Activated CD8-positive, alpha-beta T cell treated with anti-CD3 and anti-CD28 coated beads, Interleukin-2, amount 10 ng/mL, durations not matched to agents 7 days and 5 days (primary cell): ENCODE measurements around the gene RAB7A. TPM values are rescaled to one million over a fixed set of nuclear protein-coding genes. Genes with fewer than 3 reads are reported as not detected.
"Not testable (repeated sequence)": the region's sequence is repeated elsewhere in the genome, so short reads cannot be mapped to it uniquely, and the experiment has no call there.

ENCODE experiments used
- ATAC-seq: fragments of 150-1000 bp; cut with Tn5 transposase; one replicate; pipeline ENCODE4 v1.10.0; 2021; ENCODE audit warnings: moderate library complexity
- CTCF ChIA-PET: fragments of 350-600 bp; sonication (Branson Sonifier 250); formaldehyde crosslinking; loops from one replicate; lab custom pipeline; 2021; ENCODE audit warnings: antibody characterized with exemption; lab: Charles Lee
- POLR2A ChIA-PET: fragments of 350-600 bp; sonication (Branson Sonifier 250); formaldehyde crosslinking; loops from one replicate; lab custom pipeline; 2021; ENCODE audit warnings: antibody characterized with exemption; lab: Charles Lee
- DNase-seq: peaks from one replicate; pipeline ENCODE4 v3.0.0-alpha.2; 2020
- H3K27ac Mint-ChIP-seq: one replicate; pipeline ENCODE4 v1.8.0; 2021; ENCODE audit warnings: mild to moderate bottlenecking, mixed read lengths
- H3K27me3 Mint-ChIP-seq: one replicate; pipeline ENCODE4 v1.8.0; 2021; ENCODE audit warnings: low read depth, mixed read lengths
- H3K36me3 Mint-ChIP-seq: one replicate; pipeline ENCODE4 v1.8.0; 2021; ENCODE audit warnings: low read depth, mixed read lengths
- H3K4me1 Mint-ChIP-seq: one replicate; pipeline ENCODE4 v1.8.0; 2021; ENCODE audit warnings: low read depth, mixed read lengths
- H3K4me3 Mint-ChIP-seq: one replicate; pipeline ENCODE4 v1.8.0; 2021; ENCODE audit warnings: mild to moderate bottlenecking, mixed read lengths
- H3K9me3 Mint-ChIP-seq: one replicate; pipeline ENCODE4 v1.8.0; 2022; ENCODE audit warnings: mixed read lengths; ENCODE audit not compliant: insufficient read depth
- total RNA-seq, 2 experiments: library from RNA; stranded (reverse); gene quantifications; one replicate each; pipeline ENCODE4 v1.2.3, GENCODE V29; 2021

RAB7A gene
- total RNA-seq, 2 experiments from 2014 or later: 256 to 269 TPM

DNA sequence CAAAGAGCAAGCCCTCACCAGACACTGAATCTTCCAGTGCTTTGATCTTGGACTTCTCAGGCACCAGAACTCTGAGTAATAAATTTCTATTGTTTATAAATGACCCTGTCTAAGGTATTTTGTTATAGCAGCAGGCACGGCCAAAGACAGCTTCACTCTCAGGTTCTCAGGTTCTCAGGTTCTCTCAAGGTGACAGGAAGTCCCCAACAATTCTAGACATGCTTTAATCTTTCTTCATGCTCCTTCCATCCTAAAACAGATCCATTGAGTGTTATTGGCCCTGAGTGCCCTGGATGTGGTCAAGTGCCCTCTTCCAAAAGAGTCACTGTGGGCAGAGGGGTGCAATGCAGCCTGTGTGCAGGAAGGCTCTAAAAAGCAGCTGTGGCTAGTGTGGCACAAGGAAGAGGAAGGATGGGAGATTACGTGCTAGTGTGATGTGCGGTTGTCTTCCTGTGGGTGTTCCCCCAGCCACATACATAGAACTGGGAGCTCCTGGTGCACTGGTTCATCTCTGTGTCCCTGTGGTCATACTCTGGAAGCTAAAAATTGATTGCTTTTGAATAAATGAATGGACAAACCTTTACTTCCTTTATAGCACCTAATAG, 11.0 kb upstream of the RAB7A start:
- DNase-seq (peak; percentile 55), ATAC-seq (peak; percentile 88)
- CTCF ChIA-PET: interaction anchor here (0.8 to 2.3 kb wide), 7 partner anchors 10 to 85 kb away, joined by 3 to 8 read pairs (median 4); no protein-coding TSS in a partner anchor
- Mint-ChIP-seq H3K27ac (peak overlapping the region; percentile 89), H3K4me3 (peak overlapping the region; percentile 36), H3K4me1 (peaks cover 26% of the 10 kb centered on the region), H3K27me3 (no peaks in the 10 kb centered on the region), H3K36me3 (no peaks in the 10 kb centered on the region), H3K9me3 (no peaks in the 10 kb centered on the region)
- POLR2A ChIA-PET: interaction anchor here (0.6 to 1.4 kb wide), 5 partner anchors 12 to 600 kb away, joined by 3 to 4 read pairs (median 3); no protein-coding TSS in a partner anchor

GRCh38 chr3:128718892-128719291, 7.1 kb upstream of the RAB7A start:
- Mint-ChIP-seq H3K27me3 (peaks cover 12% of the 10 kb centered on the region), H3K4me1 (peaks cover 26% of the 10 kb centered on the region)
- DNase-seq, H3K4me3 Mint-ChIP-seq, H3K9me3 Mint-ChIP-seq, H3K36me3 Mint-ChIP-seq, H3K27ac Mint-ChIP-seq, ATAC-seq, POLR2A ChIA-PET: not testable (repeated sequence)
- CTCF ChIA-PET: interaction anchor here (1.1 kb wide), 1 partner anchor 38 kb away, joined by 5 read pairs; no protein-coding TSS in a partner anchor

- Mint-ChIP-seq H3K9me3 (no peaks in the 10 kb centered on the region), H3K36me3 (no peaks in the 10 kb centered on the region), H3K27ac (no peak overlapping the region), H3K4me3 (no peak overlapping the region), H3K27me3 (peaks cover 12% of the 10 kb centered on the region), H3K4me1 (peaks cover 26% of the 10 kb centered on the region)
- ChIA-PET POLR2A (no interaction called here), CTCF (interaction anchor here (0.7 kb wide), 1 partner anchor 40 kb away, joined by 4 read pairs; no protein-coding TSS in a partner anchor)
- ATAC-seq (no peak), DNase-seq (no peak)
These were observed 5.1 kb upstream of the RAB7A start for GRCh38 chr3:128720891-128721290.

- ChIA-PET POLR2A (interaction anchor here (0.8 kb wide), 1 partner anchor 65 kb away, joined by 3 read pairs; no protein-coding TSS in a partner anchor), CTCF (interaction anchor here (5.2 kb wide), 1 partner anchor 43 kb away, joined by 47 read pairs; no protein-coding TSS in a partner anchor)
- peaks cover 31% of the 10 kb centered on the region for H3K4me1 Mint-ChIP-seq
- ATAC-seq (no peak), DNase-seq (no peak)
- no peak overlapping the region for H3K27ac Mint-ChIP-seq
- H3K4me3 Mint-ChIP-seq: no peak overlapping the region
- peaks cover 12% of the 10 kb centered on the region for H3K27me3 Mint-ChIP-seq
- peaks cover 12% of the 10 kb centered on the region for H3K36me3 Mint-ChIP-seq
- no peaks in the 10 kb centered on the region for H3K9me3 Mint-ChIP-seq
These were observed 2.5 kb upstream of the RAB7A start for GRCh38 chr3:128723477-128723876.

DNA sequence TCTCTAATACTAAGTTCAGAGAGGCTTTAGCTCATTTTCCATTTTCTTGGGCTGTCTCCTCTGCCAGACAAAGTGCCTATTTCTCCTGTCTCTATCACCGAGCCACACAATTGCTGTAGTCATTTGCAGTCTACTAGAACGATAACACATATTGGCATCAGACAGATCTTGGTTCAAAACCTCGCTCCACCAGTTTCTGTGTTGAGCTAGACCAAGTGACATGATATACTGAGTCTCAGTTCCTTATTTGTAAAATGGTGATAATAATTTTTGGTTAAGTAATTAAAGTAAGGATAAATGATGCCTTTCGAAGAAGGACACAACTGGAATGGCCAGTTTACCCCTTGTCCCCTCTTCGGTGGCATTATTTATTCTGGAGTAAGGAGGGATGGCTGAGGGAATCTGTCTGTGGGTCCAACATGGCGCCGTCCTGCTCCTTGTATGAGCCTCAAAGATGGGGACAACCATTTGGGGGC, 398 bp upstream of the RAB7A start:
- ChIA-PET POLR2A (interaction anchor here (1.1 to 3.9 kb wide), 4 partner anchors 8 to 63 kb away, joined by 4 to 19 read pairs (median 6); no protein-coding TSS in a partner anchor), CTCF (interaction anchor here (0.8 to 5.2 kb wide), 9 partner anchors 10 to 120 kb away, joined by 3 to 47 read pairs (median 4); no protein-coding TSS in a partner anchor)
- Mint-ChIP-seq H3K9me3 (no peaks in the 10 kb centered on the region), H3K27ac (peak overlapping the region; percentile 91), H3K4me3 (peak overlapping the region; percentile 86), H3K27me3 (peaks cover 9% of the 10 kb centered on the region), H3K36me3 (peaks cover 21% of the 10 kb centered on the region), H3K4me1 (peaks cover 43% of the 10 kb centered on the region)
- no peak for DNase-seq
- ATAC-seq: no peak

- ChIA-PET POLR2A (interaction anchor here (0.6 to 3.9 kb wide), 7 partner anchors 11 to 61 kb away, joined by 3 to 19 read pairs (median 3); no protein-coding TSS in a partner anchor), CTCF (interaction anchor here (0.7 to 5.2 kb wide), 7 partner anchors 11 to 73 kb away, joined by 3 to 47 read pairs (median 4); no protein-coding TSS in a partner anchor)
- ATAC-seq (no peak), DNase-seq (no peak)
- Mint-ChIP-seq H3K4me3 (peak overlapping the region; percentile 86), H3K36me3 (peaks cover 28% of the 10 kb centered on the region), H3K27ac (peak overlapping the region; percentile 87), H3K27me3 (peaks cover 1% of the 10 kb centered on the region), H3K4me1 (peaks cover 52% of the 10 kb centered on the region), H3K9me3 (no peaks in the 10 kb centered on the region)
These were observed 1.1 kb downstream of the RAB7A start for GRCh38 chr3:128727059-128727458.

DNA sequence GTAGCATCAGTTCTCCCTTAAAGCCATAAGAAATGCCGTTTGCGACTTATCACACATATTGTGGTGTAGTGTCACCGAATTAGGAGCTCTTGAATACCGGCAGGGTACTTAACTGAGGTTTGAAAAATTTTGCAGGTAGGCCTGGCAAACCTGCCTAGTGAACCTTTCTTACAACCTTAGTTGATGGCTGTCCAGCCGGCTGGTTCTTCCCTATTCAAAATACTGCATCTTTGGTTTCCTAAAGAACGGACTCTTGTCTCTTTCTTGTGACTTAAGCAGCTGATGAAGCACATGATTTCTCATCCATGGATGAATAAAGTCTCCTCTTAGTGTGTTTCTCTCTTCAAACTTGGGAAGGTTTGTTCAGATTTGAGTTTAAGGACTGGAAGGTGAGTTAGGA, 1.5 kb downstream of the RAB7A start:
- no peak for ATAC-seq
- Mint-ChIP-seq H3K27ac (peak overlapping the region; percentile 87), H3K36me3 (peaks cover 31% of the 10 kb centered on the region), H3K27me3 (peaks cover 1% of the 10 kb centered on the region), H3K4me3 (peak overlapping the region; percentile 86), H3K9me3 (no peaks in the 10 kb centered on the region), H3K4me1 (peaks cover 55% of the 10 kb centered on the region)
- DNase-seq: no peak
- ChIA-PET CTCF (interaction anchor here (0.7 to 5.2 kb wide), 7 partner anchors 10 to 72 kb away, joined by 3 to 47 read pairs (median 4); no protein-coding TSS in a partner anchor), POLR2A (interaction anchor here (0.6 to 3.9 kb wide), 7 partner anchors 10 to 60 kb away, joined by 3 to 19 read pairs (median 3); no protein-coding TSS in a partner anchor)

GRCh38 chr3:128727996-128728395, 2.0 kb downstream of the RAB7A start:
- peaks cover 60% of the 10 kb centered on the region for H3K4me1 Mint-ChIP-seq
- ChIA-PET CTCF (interaction anchor here (0.7 to 5.2 kb wide), 6 partner anchors 10 to 72 kb away, joined by 3 to 47 read pairs (median 4); no protein-coding TSS in a partner anchor), POLR2A (interaction anchor here (0.6 to 3.9 kb wide), 6 partner anchors 10 to 60 kb away, joined by 3 to 19 read pairs (median 4); no protein-coding TSS in a partner anchor)
- H3K27ac Mint-ChIP-seq: no peak overlapping the region
- H3K36me3 Mint-ChIP-seq: peaks cover 34% of the 10 kb centered on the region
- H3K9me3 Mint-ChIP-seq: no peaks in the 10 kb centered on the region
- ATAC-seq (no peak), DNase-seq (no peak)
- peaks cover under 1% of the 10 kb centered on the region for H3K27me3 Mint-ChIP-seq
- peak overlapping the region; percentile 86 for H3K4me3 Mint-ChIP-seq

DNA sequence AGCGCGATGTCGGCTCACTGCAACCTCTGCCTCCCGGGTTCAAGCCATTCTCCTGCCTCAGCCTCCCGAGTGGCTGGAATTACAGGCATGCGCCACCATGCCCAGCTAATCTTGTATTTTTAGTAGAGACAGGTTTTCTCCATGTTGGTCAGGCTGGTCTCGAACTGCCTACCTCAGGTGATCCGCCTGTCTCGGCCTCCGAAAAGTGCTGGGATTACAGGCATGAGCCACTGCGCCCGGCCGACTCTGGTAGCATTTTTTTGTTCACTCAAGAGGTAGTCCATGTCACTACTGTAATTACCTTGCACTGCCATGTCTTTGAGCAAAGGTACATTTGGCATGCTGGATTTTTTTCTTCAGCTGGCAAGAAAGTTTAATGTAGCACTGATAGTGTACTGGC, 2.5 kb downstream of the RAB7A start:
- H3K27me3 Mint-ChIP-seq: not testable (repeated sequence)

GRCh38 chr3:128730471-128730870, 4.5 kb downstream of the RAB7A start:
- H3K36me3 Mint-ChIP-seq: peaks cover 46% of the 10 kb centered on the region
- ChIA-PET POLR2A (no interaction called here), CTCF (interaction anchor here (1.0 to 1.9 kb wide), 4 partner anchors 49 to 74 kb away, joined by 3 to 13 read pairs (median 6); no protein-coding TSS in a partner anchor)
- H3K4me3 Mint-ChIP-seq: no peak overlapping the region
- H3K27ac Mint-ChIP-seq: peak overlapping the region; percentile 43
- no peaks in the 10 kb centered on the region for H3K9me3 Mint-ChIP-seq
- no peak for ATAC-seq
- no peaks in the 10 kb centered on the region for H3K27me3 Mint-ChIP-seq
- peaks cover 74% of the 10 kb centered on the region for H3K4me1 Mint-ChIP-seq
- no peak for DNase-seq

More for the DNA sequence above, 2.5 kb downstream of the RAB7A start:
- peaks cover 65% of the 10 kb centered on the region for H3K4me1 Mint-ChIP-seq
- not testable (repeated sequence) for DNase-seq, H3K27ac Mint-ChIP-seq, ATAC-seq, H3K9me3 Mint-ChIP-seq, H3K4me3 Mint-ChIP-seq
- CTCF ChIA-PET: interaction anchor here (0.9 kb wide), 1 partner anchor 48 kb away, joined by 5 read pairs; no protein-coding TSS in a partner anchor
- POLR2A ChIA-PET: interaction anchor here (0.7 kb wide), 1 partner anchor 10 kb away, joined by 3 read pairs; no protein-coding TSS in a partner anchor
- H3K36me3 Mint-ChIP-seq: peaks cover 35% of the 10 kb centered on the region

DNA sequence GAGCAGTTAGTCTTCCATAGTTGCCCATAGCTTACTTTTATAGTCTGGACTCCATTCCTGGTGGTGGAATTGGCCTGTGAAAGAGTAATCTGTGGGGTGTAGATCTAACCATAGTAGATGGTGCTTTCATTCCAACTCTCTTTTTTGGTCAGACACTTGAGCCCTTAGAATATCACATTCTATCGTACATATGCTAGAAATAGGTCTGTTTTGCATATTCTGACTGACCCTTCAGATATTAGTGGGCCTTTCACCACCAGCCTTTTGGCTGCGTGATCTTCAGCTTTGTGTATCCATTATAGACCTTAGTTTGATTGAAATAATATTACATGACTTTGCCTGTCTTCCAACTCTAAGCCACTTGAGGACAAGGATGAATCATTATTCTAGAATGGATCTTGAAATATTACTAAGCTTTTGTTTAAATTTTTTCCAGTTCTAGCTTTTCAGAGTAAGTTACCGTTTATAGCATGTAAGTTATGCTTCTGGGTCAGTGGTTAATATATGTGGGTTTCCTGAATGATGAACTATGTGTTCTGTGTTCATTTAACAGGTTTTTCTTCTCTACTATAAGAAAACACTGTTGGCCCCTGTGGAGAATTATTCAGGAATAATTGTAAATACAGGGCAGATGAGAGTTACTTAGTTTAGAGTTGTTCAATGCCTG, 8.7 kb downstream of the RAB7A start:
- Mint-ChIP-seq H3K4me3 (no peak overlapping the region), H3K4me1 (peaks cover 62% of the 10 kb centered on the region), H3K36me3 (peaks cover 55% of the 10 kb centered on the region), H3K9me3 (no peaks in the 10 kb centered on the region), H3K27ac (no peak overlapping the region), H3K27me3 (no peaks in the 10 kb centered on the region)
- DNase-seq (no peak), ATAC-seq (no peak)
- ChIA-PET POLR2A (interaction anchor here (1.0 kb wide), 1 partner anchor 17 kb away, joined by 3 read pairs; no protein-coding TSS in a partner anchor), CTCF (interaction anchor here (0.7 to 2.6 kb wide), 5 partner anchors 9 to 111 kb away, joined by 3 to 10 read pairs (median 3); no protein-coding TSS in a partner anchor)
